GM12878 (cell line): ENCODE results near the gene VARS1. TPM values are rescaled to one million over a fixed set of nuclear protein-coding genes. Genes with fewer than 3 reads are reported as not detected.

Source experiments
- ATAC-seq: fragments of 200-7000 bp; cut with Tn5 transposase; 3 replicates; pipeline ENCODE4 v1.9.1; 2020; ENCODE audit warnings: mild to moderate bottlenecking, moderate library complexity
- BruUV-seq: library from RNA; stranded (reverse); fragments of 400-500 nt; replicated peaks from 2 replicates; lab custom pipeline; 2021; lab: Mats Ljungman, UMichigan
- CTCF ChIA-PET: fragments of 300-600 bp; sonication (Branson Sonifier 250); formaldehyde crosslinking; extraction: SDS; loops from one replicate; lab custom pipeline; 2021; ENCODE audit warnings: inconsistent platforms; lab: Yijun Ruan, JAX
- POLR2A ChIA-PET: fragments of 350-600 bp; formaldehyde crosslinking; extraction: SDS; loops from one replicate; lab custom pipeline; 2021; ENCODE audit warnings: inconsistent platforms; lab: Charles Lee
- RAD21 ChIA-PET: fragments of 300-600 bp; sonication (Branson Sonifier 250); formaldehyde crosslinking; loops from one replicate; lab custom pipeline; 2023; ENCODE audit warnings: antibody characterized with exemption; ENCODE audit not compliant: unreplicated experiment; lab: Charles Lee
- SMC1A ChIA-PET: fragments of 300-600 bp; sonication (Branson Sonifier 250); formaldehyde crosslinking; loops from one replicate; lab custom pipeline; 2023; ENCODE audit not compliant: unreplicated experiment, uncharacterized antibody; lab: Charles Lee
- DNase-seq: peaks from one replicate; pipeline ENCODE4 v3.0.0-alpha.2; 2011; ENCODE audit warnings: low read depth, low spot score
- FAIRE-seq: peaks from 3 replicates; lab custom pipeline; 2011; peaks lifted over from hg19 to GRCh38; lab: Jason Lieb, UNC
- H2AFZ ChIP-seq: 2 replicates; pipeline ENCODE4 v1.6.0; 2011; ENCODE audit warnings: low read depth, low read length, control low read depth; ENCODE audit not compliant: control insufficient read depth
- H3K27ac ChIP-seq: 2 replicates; pipeline ENCODE4 v1.5.1; 2011; ENCODE audit warnings: control low read depth; ENCODE audit not compliant: control insufficient read depth, insufficient read depth
- H3K27me3 ChIP-seq, 2 experiments: replicated peaks in 1 of 2; 2 replicates each; pipeline versions ENCODE4 v1.6.0 to v1.6.1; 2011; ENCODE audit warnings: low read length in 1 of 2; ENCODE audit not compliant: control insufficient read depth in 2 of 2, insufficient read depth in 2 of 2
- H3K36me3 ChIP-seq, 2 experiments: 2 replicates each; pipeline ENCODE4 v1.5.1; 2011; ENCODE audit warnings: low read length in 1 of 2; ENCODE audit not compliant: control insufficient read depth in 2 of 2, insufficient read depth in 2 of 2
- H3K4me1 ChIP-seq: 2 replicates; pipeline ENCODE4 v1.6.1; 2011; ENCODE audit warnings: mild to moderate bottlenecking, low read length, moderate library complexity, mixed read lengths; ENCODE audit not compliant: control insufficient read depth, insufficient read depth
- H3K4me2 ChIP-seq: 2 replicates; pipeline ENCODE4 v1.6.0; 2011; ENCODE audit warnings: control low read depth; ENCODE audit not compliant: control insufficient read depth, insufficient read depth
- H3K4me3 ChIP-seq: fragments of 200-600 bp; sonication (generic); 2 replicates; pipeline ENCODE4 v1.5.1; 2016
- H3K79me2 ChIP-seq: 2 replicates; pipeline ENCODE4 v1.6.0; 2011; ENCODE audit warnings: low read length; ENCODE audit not compliant: control insufficient read depth, insufficient read depth
- H3K9ac ChIP-seq: 2 replicates; pipeline ENCODE4 v1.8.0; 2011; ENCODE audit warnings: low read length, control low read depth, mixed read lengths; ENCODE audit not compliant: control insufficient read depth, insufficient read depth
- H3K9me3 ChIP-seq: replicated peaks from 3 replicates; pipeline ENCODE4 v1.5.1; 2011; ENCODE audit warnings: mild to moderate bottlenecking, low read length; ENCODE audit not compliant: control insufficient read depth, insufficient read depth
- H4K20me1 ChIP-seq: 2 replicates; pipeline ENCODE4 v1.6.0; 2011; ENCODE audit not compliant: control insufficient read depth, insufficient read depth
- ATF7 ChIP-seq: fragments of 450-650 bp; IDR thresholded peaks from 2 replicates; pipeline ENCODE4 v1.6.1; 2016; ENCODE audit warnings: low read depth, mild to moderate bottlenecking
- DPF2 ChIP-seq: fragments of 450-650 bp; IDR thresholded peaks from 2 replicates; pipeline ENCODE4 v1.6.1; 2017; ENCODE audit warnings: mild to moderate bottlenecking
- EED ChIP-seq: sonication (generic); IDR thresholded peaks from 2 replicates; pipeline ENCODE4 v1.6.1; 2016; ENCODE audit warnings: antibody characterized with exemption, low read depth
- IKZF2 ChIP-seq, 2 experiments: fragments of 450-650 bp; IDR thresholded peaks; 2 replicates each; pipeline ENCODE4 v1.6.1; 2017; ENCODE audit warnings: mild to moderate bottlenecking in 2 of 2, moderate library complexity in 2 of 2
- JUND ChIP-seq: IDR thresholded peaks from 2 replicates; pipeline ENCODE4 v1.6.1; 2012; ENCODE audit warnings: low read depth, mild to moderate bottlenecking, low read length, improper control_type of control experiment, moderate library complexity
- NFXL1 ChIP-seq: fragments of 450-650 bp; IDR thresholded peaks from 2 replicates; pipeline ENCODE4 v1.6.1; 2017; ENCODE audit warnings: antibody characterized with exemption, mild to moderate bottlenecking, borderline replicate concordance
- POLR2A ChIP-seq: IDR thresholded peaks from 2 replicates; pipeline ENCODE4 v1.6.1; 2011; ENCODE audit warnings: low read depth, mild to moderate bottlenecking, low read length
- ZSCAN29 ChIP-seq: fragments of 450-650 bp; IDR thresholded peaks from 2 replicates; pipeline ENCODE4 v1.6.1; 2017; ENCODE audit warnings: mild to moderate bottlenecking, moderate library complexity
- WGBS: methylation state at CpG from one replicate; pipeline ENCODE4 v1.1.6; 2016; ENCODE audit warnings: low lambda C conversion rate; ENCODE audit not compliant: insufficient replicate concordance, insufficient coverage; ENCODE audit errors: missing lambda C conversion rate; 5-methylcytosine and 5-hydroxymethylcytosine counted together
- in situ Hi-C: fragments of 300-500 bp; cut with MboI; formaldehyde crosslinking; loops from 9 replicates; pipeline ENCODE4 v1.14.3; 2018; ENCODE audit warnings: mixed read lengths
- intact Hi-C: fragments of 100-400 bp; cut with micrococcal nuclease; formaldehyde crosslinking; loops from one replicate; pipeline ENCODE4 v1.14.2; 2022; ENCODE audit not compliant: unreplicated experiment
- polyA plus RNA-seq, 11 experiments: library from polyadenylated mRNA; depleted of rRNA in 4 of 11; unstranded in 6 of 11; stranded (reverse) in 5 of 11; fragments of >200 nt; fragmentation: Nextera tagmentation in 4 of 11; fragmentation: Illumina TruSeq in 1 of 11; extraction: Ambion mirVana in 4 of 11; extraction: Trizol in 1 of 11; gene quantifications; 1 replicate in 1 of 11; 2 replicates in 10 of 11; pipeline versions ENCODE4 v1.2.1 to v1.2.3, GENCODE V29; 2011 to 2016; ENCODE audit warnings: inconsistent platforms in 2 of 11, missing spikeins in 2 of 11, low read depth in 1 of 11
- total RNA-seq, 4 experiments: library from RNA; depleted of rRNA in 3 of 4; stranded (reverse); fragments of >200 nt in 3 of 4; fragmentation: Illumina TruSeq in 1 of 4; extraction: Trizol in 1 of 4; gene quantifications; 2 replicates each; pipeline versions ENCODE4 v1.2.1 to v1.2.3, GENCODE V29; 2013 to 2021
- TF ChIP-seq, protein P1 (sequence below): fragments of 450-650 bp; formaldehyde crosslinking; IDR thresholded peaks from 2 replicates; pipeline ENCODE4 v1.5.0; 2022; ENCODE audit warnings: mild to moderate bottlenecking, missing genetic modification characterization
- TF ChIP-seq, protein P2 (sequence below): fragments of 450-650 bp; IDR thresholded peaks from 2 replicates; pipeline ENCODE4 v1.6.1; 2017; ENCODE audit warnings: mild to moderate bottlenecking
- TF ChIP-seq, protein P3 (sequence below): IDR thresholded peaks from 2 replicates; pipeline ENCODE4 v1.6.1; 2012; ENCODE audit warnings: improper control_type of control experiment, low read depth, low read length; ENCODE audit not compliant: insufficient replicate concordance
- TF ChIP-seq, protein P4 (sequence below): IDR thresholded peaks from 2 replicates; pipeline ENCODE4 v1.6.1; 2011; ENCODE audit warnings: borderline replicate concordance, low read depth, mild to moderate bottlenecking, moderate library complexity, low read length; ENCODE audit not compliant: insufficient read depth, poor library complexity, severe bottlenecking

VARS1 gene
- total and polyA plus RNA-seq, 10 of the 15 experiments (the other 5 are each of a cell fraction or from before 2014, with no cell fraction given): 1.2 to 243 (median 80.7) TPM

DNA sequence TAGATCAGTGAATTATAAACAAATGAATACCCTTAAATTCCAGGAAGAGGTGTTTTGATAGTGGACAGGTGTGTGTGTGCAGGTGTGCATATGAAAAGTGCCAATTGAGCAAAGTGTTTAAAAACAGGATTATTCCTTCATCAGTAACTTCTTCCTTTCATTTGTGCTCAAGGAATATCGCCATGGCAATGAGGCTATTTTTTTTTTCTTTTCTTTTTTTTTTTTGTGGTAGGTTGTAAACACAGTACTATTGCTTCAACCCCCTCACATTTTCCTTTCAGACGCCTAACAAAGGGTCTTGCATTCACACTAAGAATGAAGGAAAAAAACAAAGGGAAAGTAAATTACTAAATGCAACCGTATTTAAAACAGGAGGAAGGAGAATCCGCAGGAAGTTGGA, 30.0 kb upstream of the VARS1 start:
- Histone ChIP-seq H3K27me3 (no peaks in the 10 kb centered on the region), H4K20me1 (no peaks in the 10 kb centered on the region), H3K36me3 (no peaks in the 10 kb centered on the region), H3K4me3 (0 out of 2 replicates have a peak overlapping the region, but pooled peaks have one; percentile 6), H3K27ac (no peak overlapping the region; the same call in 1 of the 2 replicates), H3K9ac (no peak overlapping the region), H3K79me2 (peaks cover 17% of the 10 kb centered on the region), H3K4me1 (peaks cover 10% of the 10 kb centered on the region), H3K4me2 (no peak overlapping the region), H2AFZ (no peak overlapping the region), H3K9me3 (no peaks in the 10 kb centered on the region)
- WGBS: 100% methylated on average over 4 of the region's 4 CpGs
- intact Hi-C loops: loop anchor here (10.0 kb wide), 1 partner anchor 51 kb away; the partner anchor contains the start of gene VWA7
- FAIRE-seq (no peak), DNase-seq (no peak), ATAC-seq (no peak)
- CTCF ChIA-PET: interaction anchor here (0.6 to 2.6 kb wide), 3 partner anchors 13 to 86 kb away, joined by 4 to 13 read pairs (median 5); partner anchors contain the start of gene MSH5
- POLR2A ChIA-PET: interaction anchor here (0.6 to 11.3 kb wide), 6 partner anchors 12 to 278 kb away, joined by 3 to 158 read pairs (median 32); partner anchors contain the start of genes CLIC1, HSPA1A, HSPA1L and LSM2
- RAD21 ChIA-PET: interaction anchor here (0.7 to 1.3 kb wide), 4 partner anchors 30 to 265 kb away, joined by 3 to 5 read pairs (median 3); partner anchors contain the start of genes NEU1 and VARS1
- no TSS peak for BruUV-seq
- in situ Hi-C loops: no loop called here
- SMC1A ChIA-PET: interaction anchor here (1.7 to 2.8 kb wide), 3 partner anchors 12 to 88 kb away, joined by 6 to 22 read pairs (median 12); partner anchors contain the start of gene LSM2
- TF ChIP-seq IKZF2 (IDR thresholded peaks at IDR 0.05): no peak
- TF ChIP-seq DPF2: no peak
- TF ChIP-seq ATF7: no peak
- no peak for TF ChIP-seq POLR2A
- TF ChIP-seq, protein P1, sequence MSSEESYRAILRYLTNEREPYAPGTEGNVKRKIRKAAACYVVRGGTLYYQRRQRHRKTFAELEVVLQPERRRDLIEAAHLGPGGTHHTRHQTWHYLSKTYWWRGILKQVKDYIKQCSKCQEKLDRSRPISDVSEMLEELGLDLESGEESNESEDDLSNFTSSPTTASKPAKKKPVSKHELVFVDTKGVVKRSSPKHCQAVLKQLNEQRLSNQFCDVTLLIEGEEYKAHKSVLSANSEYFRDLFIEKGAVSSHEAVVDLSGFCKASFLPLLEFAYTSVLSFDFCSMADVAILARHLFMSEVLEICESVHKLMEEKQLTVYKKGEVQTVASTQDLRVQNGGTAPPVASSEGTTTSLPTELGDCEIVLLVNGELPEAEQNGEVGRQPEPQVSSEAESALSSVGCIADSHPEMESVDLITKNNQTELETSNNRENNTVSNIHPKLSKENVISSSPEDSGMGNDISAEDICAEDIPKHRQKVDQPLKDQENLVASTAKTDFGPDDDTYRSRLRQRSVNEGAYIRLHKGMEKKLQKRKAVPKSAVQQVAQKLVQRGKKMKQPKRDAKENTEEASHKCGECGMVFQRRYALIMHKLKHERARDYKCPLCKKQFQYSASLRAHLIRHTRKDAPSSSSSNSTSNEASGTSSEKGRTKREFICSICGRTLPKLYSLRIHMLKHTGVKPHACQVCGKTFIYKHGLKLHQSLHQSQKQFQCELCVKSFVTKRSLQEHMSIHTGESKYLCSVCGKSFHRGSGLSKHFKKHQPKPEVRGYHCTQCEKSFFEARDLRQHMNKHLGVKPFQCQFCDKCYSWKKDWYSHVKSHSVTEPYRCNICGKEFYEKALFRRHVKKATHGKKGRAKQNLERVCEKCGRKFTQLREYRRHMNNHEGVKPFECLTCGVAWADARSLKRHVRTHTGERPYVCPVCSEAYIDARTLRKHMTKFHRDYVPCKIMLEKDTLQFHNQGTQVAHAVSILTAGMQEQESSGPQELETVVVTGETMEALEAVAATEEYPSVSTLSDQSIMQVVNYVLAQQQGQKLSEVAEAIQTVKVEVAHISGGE (CRISPR knock-in tag): no peak
- TF ChIP-seq ZSCAN29: no peak
- no peak for TF ChIP-seq NFXL1
- TF ChIP-seq, protein P2, sequence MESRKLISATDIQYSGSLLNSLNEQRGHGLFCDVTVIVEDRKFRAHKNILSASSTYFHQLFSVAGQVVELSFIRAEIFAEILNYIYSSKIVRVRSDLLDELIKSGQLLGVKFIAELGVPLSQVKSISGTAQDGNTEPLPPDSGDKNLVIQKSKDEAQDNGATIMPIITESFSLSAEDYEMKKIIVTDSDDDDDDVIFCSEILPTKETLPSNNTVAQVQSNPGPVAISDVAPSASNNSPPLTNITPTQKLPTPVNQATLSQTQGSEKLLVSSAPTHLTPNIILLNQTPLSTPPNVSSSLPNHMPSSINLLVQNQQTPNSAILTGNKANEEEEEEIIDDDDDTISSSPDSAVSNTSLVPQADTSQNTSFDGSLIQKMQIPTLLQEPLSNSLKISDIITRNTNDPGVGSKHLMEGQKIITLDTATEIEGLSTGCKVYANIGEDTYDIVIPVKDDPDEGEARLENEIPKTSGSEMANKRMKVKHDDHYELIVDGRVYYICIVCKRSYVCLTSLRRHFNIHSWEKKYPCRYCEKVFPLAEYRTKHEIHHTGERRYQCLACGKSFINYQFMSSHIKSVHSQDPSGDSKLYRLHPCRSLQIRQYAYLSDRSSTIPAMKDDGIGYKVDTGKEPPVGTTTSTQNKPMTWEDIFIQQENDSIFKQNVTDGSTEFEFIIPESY: no peak
- TF ChIP-seq, protein P3, sequence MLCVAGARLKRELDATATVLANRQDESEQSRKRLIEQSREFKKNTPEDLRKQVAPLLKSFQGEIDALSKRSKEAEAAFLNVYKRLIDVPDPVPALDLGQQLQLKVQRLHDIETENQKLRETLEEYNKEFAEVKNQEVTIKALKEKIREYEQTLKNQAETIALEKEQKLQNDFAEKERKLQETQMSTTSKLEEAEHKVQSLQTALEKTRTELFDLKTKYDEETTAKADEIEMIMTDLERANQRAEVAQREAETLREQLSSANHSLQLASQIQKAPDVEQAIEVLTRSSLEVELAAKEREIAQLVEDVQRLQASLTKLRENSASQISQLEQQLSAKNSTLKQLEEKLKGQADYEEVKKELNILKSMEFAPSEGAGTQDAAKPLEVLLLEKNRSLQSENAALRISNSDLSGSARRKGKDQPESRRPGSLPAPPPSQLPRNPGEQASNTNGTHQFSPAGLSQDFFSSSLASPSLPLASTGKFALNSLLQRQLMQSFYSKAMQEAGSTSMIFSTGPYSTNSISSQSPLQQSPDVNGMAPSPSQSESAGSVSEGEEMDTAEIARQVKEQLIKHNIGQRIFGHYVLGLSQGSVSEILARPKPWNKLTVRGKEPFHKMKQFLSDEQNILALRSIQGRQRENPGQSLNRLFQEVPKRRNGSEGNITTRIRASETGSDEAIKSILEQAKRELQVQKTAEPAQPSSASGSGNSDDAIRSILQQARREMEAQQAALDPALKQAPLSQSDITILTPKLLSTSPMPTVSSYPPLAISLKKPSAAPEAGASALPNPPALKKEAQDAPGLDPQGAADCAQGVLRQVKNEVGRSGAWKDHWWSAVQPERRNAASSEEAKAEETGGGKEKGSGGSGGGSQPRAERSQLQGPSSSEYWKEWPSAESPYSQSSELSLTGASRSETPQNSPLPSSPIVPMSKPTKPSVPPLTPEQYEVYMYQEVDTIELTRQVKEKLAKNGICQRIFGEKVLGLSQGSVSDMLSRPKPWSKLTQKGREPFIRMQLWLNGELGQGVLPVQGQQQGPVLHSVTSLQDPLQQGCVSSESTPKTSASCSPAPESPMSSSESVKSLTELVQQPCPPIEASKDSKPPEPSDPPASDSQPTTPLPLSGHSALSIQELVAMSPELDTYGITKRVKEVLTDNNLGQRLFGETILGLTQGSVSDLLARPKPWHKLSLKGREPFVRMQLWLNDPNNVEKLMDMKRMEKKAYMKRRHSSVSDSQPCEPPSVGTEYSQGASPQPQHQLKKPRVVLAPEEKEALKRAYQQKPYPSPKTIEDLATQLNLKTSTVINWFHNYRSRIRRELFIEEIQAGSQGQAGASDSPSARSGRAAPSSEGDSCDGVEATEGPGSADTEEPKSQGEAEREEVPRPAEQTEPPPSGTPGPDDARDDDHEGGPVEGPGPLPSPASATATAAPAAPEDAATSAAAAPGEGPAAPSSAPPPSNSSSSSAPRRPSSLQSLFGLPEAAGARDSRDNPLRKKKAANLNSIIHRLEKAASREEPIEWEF: no peak
- TF ChIP-seq, protein P4, sequence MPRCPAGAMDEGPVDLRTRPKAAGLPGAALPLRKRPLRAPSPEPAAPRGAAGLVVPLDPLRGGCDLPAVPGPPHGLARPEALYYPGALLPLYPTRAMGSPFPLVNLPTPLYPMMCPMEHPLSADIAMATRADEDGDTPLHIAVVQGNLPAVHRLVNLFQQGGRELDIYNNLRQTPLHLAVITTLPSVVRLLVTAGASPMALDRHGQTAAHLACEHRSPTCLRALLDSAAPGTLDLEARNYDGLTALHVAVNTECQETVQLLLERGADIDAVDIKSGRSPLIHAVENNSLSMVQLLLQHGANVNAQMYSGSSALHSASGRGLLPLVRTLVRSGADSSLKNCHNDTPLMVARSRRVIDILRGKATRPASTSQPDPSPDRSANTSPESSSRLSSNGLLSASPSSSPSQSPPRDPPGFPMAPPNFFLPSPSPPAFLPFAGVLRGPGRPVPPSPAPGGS: no peak
- TF ChIP-seq JUND: no peak
- TF ChIP-seq EED: no peak
